Caco-2 (cell line): ENCODE measurements around the gene C2orf68. TPM values are rescaled to one million over a fixed set of nuclear protein-coding genes. Genes with fewer than 3 reads are reported as not detected.

Experiments
- BruUV-seq: library from RNA; stranded (reverse); fragments of 400-500 nt; replicated peaks from 2 replicates; lab custom pipeline; 2021; lab: Mats Ljungman, UMichigan
- CTCF ChIA-PET: fragments of 300-600 bp; sonication (Branson Sonifier 250); formaldehyde crosslinking; loops from one replicate; lab custom pipeline; 2022; ENCODE audit warnings: antibody characterized with exemption; lab: Charles Lee
- POLR2A ChIA-PET: fragments of 300-600 bp; sonication (Branson Sonifier 250); formaldehyde crosslinking; loops from one replicate; lab custom pipeline; 2022; ENCODE audit warnings: antibody characterized with exemption; lab: Charles Lee
- DNase-seq, 2 experiments: peaks; one replicate each; pipeline versions ENCODE4 v3.0.0 to v3.0.0-alpha.2; 2020 to 2022
- H3K27me3 ChIP-seq: replicated peaks from 2 replicates; pipeline ENCODE4 v1.6.0; 2011; ENCODE audit warnings: low read length; ENCODE audit not compliant: control insufficient read depth, insufficient read depth
- H3K36me3 ChIP-seq: 2 replicates; pipeline ENCODE4 v1.5.1; 2011; ENCODE audit warnings: low read length; ENCODE audit not compliant: control insufficient read depth, insufficient read depth
- H3K4me1 ChIP-seq: fragments of 250-450 bp; sonication (Bioruptor Pico); 2 replicates; pipeline ENCODE4 v1.5.1; 2020; ENCODE audit warnings: mild to moderate bottlenecking
- H3K4me3 ChIP-seq: 2 replicates; pipeline ENCODE4 v1.5.1; 2011; ENCODE audit warnings: low read depth, mild to moderate bottlenecking, control low read depth, low read length
- H3K9me3 ChIP-seq: fragments of 250-450 bp; sonication (Bioruptor Pico); 2 replicates; pipeline ENCODE4 v1.5.1; 2020; ENCODE audit warnings: mild to moderate bottlenecking, moderate library complexity
- H3K27ac Mint-ChIP-seq: one replicate; pipeline ENCODE4 v1.8.0; 2022; ENCODE audit warnings: mixed read lengths; ENCODE audit not compliant: unreplicated experiment
- H3K27me3 Mint-ChIP-seq: one replicate; pipeline ENCODE4 v1.8.0; 2022; ENCODE audit warnings: mixed read lengths; ENCODE audit not compliant: insufficient read depth, unreplicated experiment
- H3K36me3 Mint-ChIP-seq: one replicate; pipeline ENCODE4 v1.8.0; 2022; ENCODE audit warnings: mild to moderate bottlenecking, mixed read lengths; ENCODE audit not compliant: insufficient read depth, unreplicated experiment
- H3K4me1 Mint-ChIP-seq: one replicate; pipeline ENCODE4 v1.8.0; 2022; ENCODE audit warnings: low read depth, mixed read lengths; ENCODE audit not compliant: unreplicated experiment
- H3K4me3 Mint-ChIP-seq: one replicate; pipeline ENCODE4 v1.8.0; 2022; ENCODE audit warnings: mild to moderate bottlenecking, moderate library complexity, mixed read lengths; ENCODE audit not compliant: unreplicated experiment
- H3K9me3 Mint-ChIP-seq: one replicate; pipeline ENCODE4 v1.8.0; 2022; ENCODE audit warnings: mixed read lengths; ENCODE audit not compliant: unreplicated experiment
- intact Hi-C: fragments of 100-400 bp; cut with micrococcal nuclease; formaldehyde crosslinking; loops from one replicate; pipeline ENCODE4 v1.10.0; 2022; ENCODE audit not compliant: unreplicated experiment
- total RNA-seq: library from RNA; stranded (reverse); gene quantifications from 2 replicates; pipeline ENCODE4 v1.2.3, GENCODE V29; 2022
- TF ChIP-seq, protein P1 (sequence below), 2 experiments: fragments of 200-600 bp in 1 of 2; IDR thresholded peaks; 1 replicate in 1 of 2; 2 replicates in 1 of 2; pipeline versions ENCODE4 v1.5.1 to v1.8.0; 2011 to 2022; ENCODE audit warnings: antibody characterized with exemption in 1 of 2, control low read depth in 1 of 2, inconsistent platforms in 1 of 2, low read depth in 1 of 2, low read length in 1 of 2, mild to moderate bottlenecking in 1 of 2, moderate library complexity in 1 of 2; ENCODE audit not compliant: insufficient read depth in 1 of 2, severe bottlenecking in 1 of 2, unreplicated experiment in 1 of 2

The C2orf68 gene
- total RNA-seq, 1 experiment from 2014 or later: 54.5 TPM

DNA sequence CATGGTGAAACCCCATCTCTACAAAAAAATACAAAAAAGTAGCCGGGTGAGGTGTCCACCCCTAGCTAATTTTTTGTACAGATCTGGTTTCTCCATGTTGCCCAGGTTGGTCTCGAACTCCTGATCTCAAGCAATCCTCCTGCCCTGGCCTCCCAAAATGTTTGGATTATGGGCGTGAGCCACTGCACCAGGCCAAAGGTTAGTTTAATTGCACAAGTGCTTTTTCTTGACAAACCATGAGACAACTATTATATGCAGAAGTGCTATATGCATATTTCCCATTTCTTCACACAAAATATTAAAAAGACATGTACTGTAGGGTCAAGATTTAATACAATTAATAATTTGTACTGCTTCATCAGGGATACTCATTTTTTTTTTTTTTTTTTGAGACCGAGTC lies 45.6 kb downstream of the C2orf68 start:
- H3K36me3 ChIP-seq: no peaks in the 10 kb centered on the region
- H3K9me3 Mint-ChIP-seq: no peaks in the 10 kb centered on the region
- H3K36me3 Mint-ChIP-seq: peaks cover 13% of the 10 kb centered on the region
- POLR2A ChIA-PET: no interaction called here
- TF ChIP-seq, protein P1, sequence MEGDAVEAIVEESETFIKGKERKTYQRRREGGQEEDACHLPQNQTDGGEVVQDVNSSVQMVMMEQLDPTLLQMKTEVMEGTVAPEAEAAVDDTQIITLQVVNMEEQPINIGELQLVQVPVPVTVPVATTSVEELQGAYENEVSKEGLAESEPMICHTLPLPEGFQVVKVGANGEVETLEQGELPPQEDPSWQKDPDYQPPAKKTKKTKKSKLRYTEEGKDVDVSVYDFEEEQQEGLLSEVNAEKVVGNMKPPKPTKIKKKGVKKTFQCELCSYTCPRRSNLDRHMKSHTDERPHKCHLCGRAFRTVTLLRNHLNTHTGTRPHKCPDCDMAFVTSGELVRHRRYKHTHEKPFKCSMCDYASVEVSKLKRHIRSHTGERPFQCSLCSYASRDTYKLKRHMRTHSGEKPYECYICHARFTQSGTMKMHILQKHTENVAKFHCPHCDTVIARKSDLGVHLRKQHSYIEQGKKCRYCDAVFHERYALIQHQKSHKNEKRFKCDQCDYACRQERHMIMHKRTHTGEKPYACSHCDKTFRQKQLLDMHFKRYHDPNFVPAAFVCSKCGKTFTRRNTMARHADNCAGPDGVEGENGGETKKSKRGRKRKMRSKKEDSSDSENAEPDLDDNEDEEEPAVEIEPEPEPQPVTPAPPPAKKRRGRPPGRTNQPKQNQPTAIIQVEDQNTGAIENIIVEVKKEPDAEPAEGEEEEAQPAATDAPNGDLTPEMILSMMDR (IDR thresholded peaks at IDR 0.05; ENCODE audit: insufficient read depth in 1 of 2, low read depth in 1 of 2, low read length in 1 of 2, severe bottlenecking in 1 of 2, unreplicated experiment in 1 of 2): no peak
- no peaks in the 10 kb centered on the region; the same call in 1 of the 2 replicates for H3K27me3 ChIP-seq
- H3K9me3 ChIP-seq: no peaks in the 10 kb centered on the region
- DNase-seq: no peak
- CTCF ChIA-PET: interaction anchor here (1.0 kb wide), 1 partner anchor 36 kb away, joined by 3 read pairs; the partner anchor contains the start of gene TMEM150A
- H3K4me1 ChIP-seq: peaks cover 7% of the 10 kb centered on the region; the same call in 1 of the 2 replicates
- no peak overlapping the region for H3K27ac Mint-ChIP-seq
- intact Hi-C loops: no loop called here
- no peak overlapping the region for H3K4me3 ChIP-seq
- H3K4me3 Mint-ChIP-seq: no peak overlapping the region
- H3K4me1 Mint-ChIP-seq: peaks cover 6% of the 10 kb centered on the region
- BruUV-seq: no TSS peak
- peaks cover 5% of the 10 kb centered on the region for H3K27me3 Mint-ChIP-seq

DNA sequence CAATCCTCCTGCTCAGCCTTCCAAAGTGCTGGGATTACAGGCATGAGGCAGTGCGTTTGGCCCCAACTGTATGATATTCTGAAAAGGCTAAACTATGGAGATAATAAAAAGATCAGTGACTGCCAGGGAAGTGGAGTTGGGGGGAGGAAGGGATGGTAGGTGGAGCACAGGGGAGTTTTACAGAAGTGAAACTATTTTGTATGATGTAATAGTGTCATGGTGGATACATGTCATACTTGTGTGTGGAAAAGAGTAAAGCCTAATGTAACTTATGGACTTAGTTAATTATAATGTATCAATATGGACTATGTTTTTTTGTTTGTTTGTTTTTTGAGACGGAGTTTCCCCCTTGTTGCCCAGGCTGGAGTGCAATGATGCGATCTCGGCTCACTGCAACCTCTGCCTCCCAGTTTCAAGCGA lies 47.7 kb downstream of the C2orf68 start:
- H3K27me3 ChIP-seq: no peaks in the 10 kb centered on the region
- Mint-ChIP-seq H3K9me3 (no peaks in the 10 kb centered on the region), H3K27me3 (no peaks in the 10 kb centered on the region), H3K4me1 (peaks cover 14% of the 10 kb centered on the region), H3K4me3 (no peak overlapping the region), H3K27ac (no peak overlapping the region), H3K36me3 (peaks cover 24% of the 10 kb centered on the region)
- H3K9me3 ChIP-seq: no peaks in the 10 kb centered on the region
- ChIA-PET CTCF (no interaction called here), POLR2A (interaction anchor here (0.5 to 0.7 kb wide), 3 partner anchors 20 to 443 kb away, joined by 3 to 4 read pairs (median 3); no protein-coding TSS in a partner anchor)
- intact Hi-C loops: no loop called here
- no peaks in the 10 kb centered on the region for H3K36me3 ChIP-seq
- H3K4me3 ChIP-seq: no peak overlapping the region
- TF ChIP-seq, protein P1 (IDR thresholded peaks at IDR 0.05; ENCODE audit: insufficient read depth in 1 of 2, low read depth in 1 of 2, low read length in 1 of 2, severe bottlenecking in 1 of 2, unreplicated experiment in 1 of 2): no peak
- no TSS peak for BruUV-seq
- DNase-seq: no peak
- H3K4me1 ChIP-seq: peaks cover 18% of the 10 kb centered on the region

DNA sequence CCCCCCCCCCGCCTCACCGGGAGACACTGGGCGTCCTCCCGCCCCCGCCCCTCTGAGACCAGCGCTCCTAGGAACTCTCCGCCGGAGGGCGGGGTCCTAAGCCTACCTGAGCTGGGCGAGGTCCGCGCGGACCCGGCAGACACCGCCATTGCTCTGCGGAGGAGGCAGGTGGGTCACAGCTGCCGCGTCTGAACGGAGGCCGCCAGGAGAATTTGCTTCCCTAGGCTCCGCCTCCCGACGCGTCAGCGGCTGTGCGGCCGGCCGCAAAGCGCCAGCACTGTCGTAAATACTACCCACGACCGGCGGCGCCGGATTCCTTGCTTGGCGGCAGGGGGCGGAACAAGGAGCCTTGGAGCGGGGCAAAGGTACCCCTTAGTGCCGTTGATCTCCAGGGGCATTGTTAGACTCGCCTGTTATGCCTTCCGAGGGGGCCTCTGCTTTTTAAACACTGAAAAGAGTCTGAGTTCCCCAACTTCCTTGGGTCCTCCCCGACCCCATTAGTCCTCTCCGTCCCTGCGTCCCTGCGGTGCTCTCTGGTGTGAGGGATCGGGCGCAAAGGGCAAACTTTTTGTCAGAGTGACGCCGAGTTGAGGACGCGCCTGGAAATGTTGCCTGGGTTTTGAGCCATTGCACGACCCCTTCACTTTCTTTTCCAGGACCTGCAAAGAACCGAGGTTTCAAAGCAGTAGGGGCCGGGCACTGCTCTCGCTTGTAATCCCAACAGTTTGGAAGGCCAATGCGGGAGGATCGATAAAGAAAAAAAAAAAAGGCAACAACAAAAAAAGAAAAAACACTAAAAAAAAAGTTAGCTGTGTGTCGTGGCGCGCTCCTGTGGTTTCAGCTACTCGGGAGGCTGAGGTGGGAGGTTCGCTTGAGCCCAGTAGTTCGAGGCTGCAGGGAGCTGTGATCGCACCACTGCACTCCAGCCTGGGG lies 50.3 kb downstream of the C2orf68 start, which contains the start of gene GGCX:
Gene GGCX (minus strand): TSS at position 214 of the 933 bp plus-strand sequence. CDS start 65 bp downstream, at position 149.
- peak within 1 kb of the TSS; percentile 98 for H3K27ac Mint-ChIP-seq
- DNase-seq: peak; percentile 96 to 97

More for the DNA sequence above, 50.3 kb downstream of the C2orf68 start, which contains the start of gene GGCX:
- CTCF ChIA-PET: interaction anchor here (0.6 to 2.5 kb wide), 13 partner anchors 9 to 720 kb away, joined by 3 to 13 read pairs (median 4); partner anchors contain the start of genes C2orf68, MAT2A, RNF181 and VAMP8
- POLR2A ChIA-PET: interaction anchor here (0.6 to 3.0 kb wide), 24 partner anchors 10 to 548 kb away, joined by 3 to 24 read pairs (median 7); partner anchors contain the start of genes C2orf68, ELMOD3, MAT2A and RETSAT
- Histone ChIP-seq H3K9me3 (no peaks in the 10 kb centered on the region), H3K36me3 (no peaks in the 10 kb centered on the region), H3K4me1 (peaks cover 34% of the 10 kb centered on the region), H3K4me3 (peak within 1 kb of the TSS; percentile 65), H3K27me3 (no peaks in the 10 kb centered on the region)
- Mint-ChIP-seq H3K36me3 (peaks cover 41% of the 10 kb centered on the region), H3K9me3 (no peaks in the 10 kb centered on the region), H3K4me1 (peaks cover 26% of the 10 kb centered on the region), H3K4me3 (peak within 1 kb of the TSS; percentile 96), H3K27me3 (no peaks in the 10 kb centered on the region)
- BruUV-seq: TSS peak; percentile 96
- TF ChIP-seq, protein P1 (IDR thresholded peaks at IDR 0.05; ENCODE audit: insufficient read depth in 1 of 2, low read depth in 1 of 2, low read length in 1 of 2, severe bottlenecking in 1 of 2, unreplicated experiment in 1 of 2): no peak
- intact Hi-C loops: loop anchor here (1.0 kb wide), 4 partner anchors 16 to 41 kb away; partner anchors contain the start of genes TMEM150A and VAMP8
